HepG2 (cell line): ENCODE data around the gene SYT1. TPM values are rescaled to one million over a fixed set of nuclear protein-coding genes. Genes with fewer than 3 reads are reported as not detected.

Experiments
- ELK4 ChIP-seq: sonication (generic); formaldehyde crosslinking; IDR thresholded peaks from 2 replicates; pipeline ENCODE4 v1.9.0; 2021; ENCODE audit warnings: missing genetic modification reagents, borderline replicate concordance
- HIVEP1 ChIP-seq: sonication (generic); formaldehyde crosslinking; IDR thresholded peaks from 2 replicates; pipeline ENCODE4 v1.4.0; 2020; ENCODE audit warnings: mild to moderate bottlenecking, missing genetic modification reagents
- HOMEZ ChIP-seq: IDR thresholded peaks from 2 replicates; pipeline ENCODE4 v1.6.1; 2016; ENCODE audit warnings: low read depth
- MZF1 ChIP-seq: sonication (generic); formaldehyde crosslinking; IDR thresholded peaks from 2 replicates; pipeline ENCODE4 v1.8.1; 2023; ENCODE audit warnings: mild to moderate bottlenecking, missing genetic modification reagents, borderline replicate concordance
- PLSCR1 ChIP-seq: sonication (generic); formaldehyde crosslinking; IDR thresholded peaks from 2 replicates; pipeline ENCODE4 v1.5.0; 2020; ENCODE audit warnings: missing genetic modification reagents, mild to moderate bottlenecking, borderline replicate concordance
- RARA ChIP-seq: IDR thresholded peaks from 2 replicates; pipeline ENCODE4 v1.6.1; 2016; ENCODE audit warnings: missing genetic modification reagents, missing compliant biosample characterization
- RFX3 ChIP-seq: IDR thresholded peaks from 2 replicates; pipeline ENCODE4 v1.6.1; 2016; ENCODE audit warnings: missing biosample characterization, missing genetic modification reagents
- SYNCRIP ChIP-seq: fragments of 200-400 bp; formaldehyde crosslinking; IDR thresholded peaks from 2 replicates; pipeline ENCODE4 v1.6.1; 2018; ENCODE audit warnings: mild to moderate bottlenecking, low read depth, low read length; ENCODE audit not compliant: insufficient read depth
- TAF15 ChIP-seq: fragments of 200-400 bp; formaldehyde crosslinking; IDR thresholded peaks from one replicate; pipeline ENCODE4 v1.6.1; 2018; ENCODE audit warnings: mild to moderate bottlenecking, low read depth, low read length; ENCODE audit not compliant: poor library complexity, severe bottlenecking
- ZFP36L2 ChIP-seq: sonication (generic); formaldehyde crosslinking; IDR thresholded peaks from 2 replicates; pipeline ENCODE4 v1.4.0; 2020; ENCODE audit warnings: missing genetic modification reagents
- ZKSCAN5 ChIP-seq: sonication (generic); formaldehyde crosslinking; IDR thresholded peaks from 2 replicates; pipeline ENCODE4 v1.5.1; 2020; ENCODE audit warnings: mild to moderate bottlenecking, missing genetic modification reagents
- ZNF224 ChIP-seq: sonication (generic); formaldehyde crosslinking; IDR thresholded peaks from 2 replicates; pipeline ENCODE4 v1.5.0; 2020; ENCODE audit warnings: mild to moderate bottlenecking, missing genetic modification reagents
- ZNF24 ChIP-seq: fragments of 450-650 bp; IDR thresholded peaks from 2 replicates; pipeline ENCODE4 v1.6.1; 2017; ENCODE audit warnings: antibody characterized with exemption, mild to moderate bottlenecking
- ZNF550 ChIP-seq: sonication (generic); formaldehyde crosslinking; IDR thresholded peaks from 2 replicates; pipeline ENCODE4 v1.4.0; 2020; ENCODE audit warnings: mild to moderate bottlenecking, missing genetic modification reagents, borderline replicate concordance
- ZNF709 ChIP-seq: sonication (generic); formaldehyde crosslinking; IDR thresholded peaks from 2 replicates; pipeline ENCODE4 v1.5.0; 2020; ENCODE audit warnings: mild to moderate bottlenecking, missing genetic modification reagents
- ZNF883 ChIP-seq: sonication (generic); formaldehyde crosslinking; IDR thresholded peaks from 2 replicates; pipeline ENCODE4 v1.5.1; 2020; ENCODE audit warnings: mild to moderate bottlenecking, missing genetic modification reagents; ENCODE audit errors: not compliant biosample characterization
- polyA plus RNA-seq, 8 experiments: library from polyadenylated mRNA; depleted of rRNA in 3 of 8; stranded (reverse) in 7 of 8; unstranded in 1 of 8; fragments of >200 nt; fragmentation: Illumina TruSeq in 4 of 8; extraction: Trizol in 4 of 8; gene quantifications; 2 replicates each; pipeline versions ENCODE4 v1.2.1 to v1.2.3, GENCODE V29; 2011 to 2016; ENCODE audit warnings: low read depth in 4 of 8, missing spikeins in 1 of 8, mixed read lengths in 1 of 8; ENCODE audit not compliant: insufficient read depth in 1 of 8
- total RNA-seq, 5 experiments: library from RNA; depleted of rRNA; stranded (reverse); fragments of >200 nt; fragmentation: Illumina TruSeq; extraction: Trizol; gene quantifications; 2 replicates each; pipeline ENCODE4 v1.2.3, GENCODE V29; 2016; ENCODE audit warnings: low read depth in 1 of 5
- TF ChIP-seq, protein P1 (sequence below): sonication (generic); formaldehyde crosslinking; IDR thresholded peaks from 2 replicates; pipeline ENCODE4 v1.4.0; 2020; ENCODE audit warnings: mild to moderate bottlenecking, missing genetic modification reagents, borderline replicate concordance
- TF ChIP-seq, protein P2 (sequence below): sonication (generic); formaldehyde crosslinking; IDR thresholded peaks from 2 replicates; pipeline ENCODE4 v1.4.0; 2020; ENCODE audit warnings: missing genetic modification reagents, borderline replicate concordance

SYT1 gene
- total and polyA plus RNA-seq, 2 of the 13 experiments (the other 11 are each of a cell fraction or from before 2014, with no cell fraction given): not detected

DNA sequence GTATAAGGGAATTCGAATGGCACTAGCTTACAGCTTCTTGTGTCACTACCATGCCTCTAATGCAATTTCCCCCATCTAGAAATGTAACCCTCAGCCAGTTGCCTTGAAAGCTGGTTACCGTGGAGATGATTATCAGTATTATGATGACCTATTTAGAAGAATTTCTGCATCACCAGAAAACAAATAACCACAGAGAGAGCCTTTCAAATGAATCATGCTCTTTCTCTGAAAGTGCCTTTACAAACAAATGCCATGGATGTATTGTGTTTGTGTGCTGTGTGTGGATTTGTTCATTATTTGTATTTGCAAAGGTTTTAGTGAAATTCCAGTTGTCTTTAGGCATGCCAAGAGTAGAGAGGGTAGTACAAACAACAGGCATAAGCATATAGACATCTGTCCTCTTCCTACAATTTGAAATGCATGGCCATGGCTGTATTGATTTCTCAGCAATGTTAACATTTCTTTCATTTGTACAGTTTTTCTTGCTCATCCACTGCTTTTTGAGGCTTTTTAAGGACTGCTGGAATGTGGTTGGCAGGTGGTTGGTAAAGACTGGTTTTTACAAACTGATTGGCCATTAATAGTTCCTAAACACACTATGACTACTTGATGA is 559.6 kb downstream of the SYT1 start (continued):
- TF ChIP-seq ELK4 (CRISPR knock-in tag) (no peak), ZNF224 (no peak), MZF1 (CRISPR knock-in tag) (no peak), TAF15 (no peak), ZKSCAN5 (CRISPR knock-in tag) (no peak), SYNCRIP (no peak), ZNF709 (CRISPR knock-in tag) (no peak), ZFP36L2 (CRISPR knock-in tag) (no peak), RARA (CRISPR knock-in tag) (peak; percentile 83), PLSCR1 (CRISPR knock-in tag) (no peak), HIVEP1 (CRISPR knock-in tag) (no peak), RFX3 (CRISPR knock-in tag) (0 out of 2 replicates have a peak, but pooled peaks have one; percentile 41), ZNF24 (0 out of 2 replicates have a peak, but pooled peaks have one; percentile 34), ZNF883 (CRISPR knock-in tag) (no peak), HOMEZ (CRISPR knock-in tag) (peak; percentile 68; the same call in 1 of the 2 replicates), ZNF550 (no peak)
- TF ChIP-seq, protein P1, sequence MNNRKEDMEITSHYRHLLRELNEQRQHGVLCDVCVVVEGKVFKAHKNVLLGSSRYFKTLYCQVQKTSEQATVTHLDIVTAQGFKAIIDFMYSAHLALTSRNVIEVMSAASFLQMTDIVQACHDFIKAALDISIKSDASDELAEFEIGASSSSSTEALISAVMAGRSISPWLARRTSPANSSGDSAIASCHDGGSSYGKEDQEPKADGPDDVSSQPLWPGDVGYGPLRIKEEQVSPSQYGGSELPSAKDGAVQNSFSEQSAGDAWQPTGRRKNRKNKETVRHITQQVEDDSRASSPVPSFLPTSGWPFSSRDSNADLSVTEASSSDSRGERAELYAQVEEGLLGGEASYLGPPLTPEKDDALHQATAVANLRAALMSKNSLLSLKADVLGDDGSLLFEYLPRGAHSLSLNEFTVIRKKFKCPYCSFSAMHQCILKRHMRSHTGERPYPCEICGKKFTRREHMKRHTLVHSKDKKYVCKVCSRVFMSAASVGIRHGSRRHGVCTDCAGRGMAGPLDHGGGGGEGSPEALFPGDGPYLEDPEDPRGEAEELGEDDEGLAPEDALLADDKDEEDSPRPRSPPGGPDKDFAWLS (CRISPR knock-in tag): no peak
- TF ChIP-seq, protein P2, sequence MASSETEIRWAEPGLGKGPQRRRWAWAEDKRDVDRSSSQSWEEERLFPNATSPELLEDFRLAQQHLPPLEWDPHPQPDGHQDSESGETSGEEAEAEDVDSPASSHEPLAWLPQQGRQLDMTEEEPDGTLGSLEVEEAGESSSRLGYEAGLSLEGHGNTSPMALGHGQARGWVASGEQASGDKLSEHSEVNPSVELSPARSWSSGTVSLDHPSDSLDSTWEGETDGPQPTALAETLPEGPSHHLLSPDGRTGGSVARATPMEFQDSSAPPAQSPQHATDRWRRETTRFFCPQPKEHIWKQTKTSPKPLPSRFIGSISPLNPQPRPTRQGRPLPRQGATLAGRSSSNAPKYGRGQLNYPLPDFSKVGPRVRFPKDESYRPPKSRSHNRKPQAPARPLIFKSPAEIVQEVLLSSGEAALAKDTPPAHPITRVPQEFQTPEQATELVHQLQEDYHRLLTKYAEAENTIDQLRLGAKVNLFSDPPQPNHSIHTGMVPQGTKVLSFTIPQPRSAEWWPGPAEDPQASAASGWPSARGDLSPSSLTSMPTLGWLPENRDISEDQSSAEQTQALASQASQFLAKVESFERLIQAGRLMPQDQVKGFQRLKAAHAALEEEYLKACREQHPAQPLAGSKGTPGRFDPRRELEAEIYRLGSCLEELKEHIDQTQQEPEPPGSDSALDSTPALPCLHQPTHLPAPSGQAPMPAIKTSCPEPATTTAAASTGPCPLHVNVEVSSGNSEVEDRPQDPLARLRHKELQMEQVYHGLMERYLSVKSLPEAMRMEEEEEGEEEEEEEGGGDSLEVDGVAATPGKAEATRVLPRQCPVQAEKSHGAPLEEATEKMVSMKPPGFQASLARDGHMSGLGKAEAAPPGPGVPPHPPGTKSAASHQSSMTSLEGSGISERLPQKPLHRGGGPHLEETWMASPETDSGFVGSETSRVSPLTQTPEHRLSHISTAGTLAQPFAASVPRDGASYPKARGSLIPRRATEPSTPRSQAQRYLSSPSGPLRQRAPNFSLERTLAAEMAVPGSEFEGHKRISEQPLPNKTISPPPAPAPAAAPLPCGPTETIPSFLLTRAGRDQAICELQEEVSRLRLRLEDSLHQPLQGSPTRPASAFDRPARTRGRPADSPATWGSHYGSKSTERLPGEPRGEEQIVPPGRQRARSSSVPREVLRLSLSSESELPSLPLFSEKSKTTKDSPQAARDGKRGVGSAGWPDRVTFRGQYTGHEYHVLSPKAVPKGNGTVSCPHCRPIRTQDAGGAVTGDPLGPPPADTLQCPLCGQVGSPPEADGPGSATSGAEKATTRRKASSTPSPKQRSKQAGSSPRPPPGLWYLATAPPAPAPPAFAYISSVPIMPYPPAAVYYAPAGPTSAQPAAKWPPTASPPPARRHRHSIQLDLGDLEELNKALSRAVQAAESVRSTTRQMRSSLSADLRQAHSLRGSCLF: no peak
